AG08396 (cell line): ENCODE results near the gene DNAJB12.

Experiments
- DNase-seq: peaks from one replicate; pipeline ENCODE4 v3.0.0; 2012; ENCODE audit warnings: low spot score, mixed read lengths

DNAJB12 gene

GRCh38 chr10:72291019-72291532, 63.6 kb downstream of the DNAJB12 start:
- DNase-seq, result no peak

DNA sequence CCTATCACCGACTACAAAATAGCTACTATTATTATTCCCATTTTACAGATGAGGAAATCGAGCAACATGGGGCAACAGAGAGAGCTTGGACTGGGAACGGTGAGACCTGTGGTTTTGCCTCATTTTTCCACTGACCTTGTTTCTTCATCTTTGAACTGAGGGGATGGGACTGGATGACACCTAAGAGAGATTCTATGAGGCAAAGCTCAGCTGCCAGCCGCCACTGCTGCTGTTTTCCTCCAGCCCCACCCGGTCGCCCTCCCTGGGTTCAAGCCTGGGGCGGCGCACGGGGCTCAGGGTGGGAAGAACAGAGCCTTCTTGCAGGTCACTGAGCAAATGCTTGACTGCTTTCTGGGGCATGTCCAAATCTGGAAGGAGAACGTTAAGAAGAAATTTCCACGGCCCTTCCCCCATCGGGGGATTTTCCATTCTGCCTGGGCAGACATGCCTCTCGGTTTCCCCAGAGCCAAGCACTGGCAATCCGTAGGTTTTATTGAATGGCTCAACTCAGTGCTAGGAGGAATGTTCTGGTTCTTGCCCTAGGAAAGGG, 68.7 kb downstream of the DNAJB12 start:
- no peak for DNase-seq

DNA sequence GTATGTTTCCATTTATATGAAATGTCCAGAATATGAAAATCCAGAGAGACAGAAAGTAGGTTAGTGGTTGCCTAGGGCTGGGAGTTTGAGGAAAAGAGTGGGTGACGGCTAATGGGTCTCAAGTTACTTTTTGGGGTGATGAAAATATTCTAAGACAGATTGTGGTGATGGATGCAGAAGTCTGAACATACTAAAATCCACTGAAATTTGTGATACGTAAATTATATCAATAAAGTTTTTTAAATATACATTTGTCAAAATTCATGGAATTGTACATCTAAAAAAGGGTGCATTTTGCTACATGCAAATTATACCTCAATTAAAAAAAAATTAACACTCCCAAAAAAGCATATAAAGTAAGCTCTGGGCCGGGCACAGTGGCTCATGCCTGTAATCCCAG, 71.6 kb downstream of the DNAJB12 start:
- DNase-seq, result no peak
